ENCODE data around the gene TIMM8A. TPM values are rescaled to one million over a fixed set of nuclear protein-coding genes. Genes with fewer than 3 reads are reported as not detected.

Gene TIMM8A
- total RNA-seq, 3 donors from 2014 or later (not counting 1 experiment from before 2014, with no cell fraction given), result 6.0 to 7.4 (median 7.0) TPM

DNA sequence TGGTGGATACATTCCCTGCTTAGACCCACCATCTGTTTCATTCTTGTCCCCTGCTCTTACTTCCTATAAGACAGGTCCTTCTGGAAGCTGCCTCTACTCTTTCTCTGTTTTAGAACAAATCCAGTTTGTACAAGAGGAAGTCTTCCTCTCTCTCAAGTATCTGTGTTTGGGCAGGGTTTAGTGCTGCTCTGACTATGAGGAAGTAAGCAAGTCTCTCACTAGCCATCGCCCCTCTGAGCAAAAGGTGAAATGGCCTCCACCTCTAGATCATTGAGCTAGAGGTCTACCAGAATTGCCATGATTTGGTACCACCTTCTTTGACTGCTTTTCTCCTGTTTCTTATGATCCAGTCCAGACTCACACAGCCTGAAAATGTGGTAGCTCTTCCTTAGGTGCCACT, 29.0 kb upstream of the TIMM8A start:
- Mint-ChIP-seq H3K27me3 (ENCODE audit: low read depth in 2 of 2) (peaks cover 0 to 8% of the 10 kb centered on the region in 2 donors), H3K9me3 (no peaks in the 10 kb centered on the region), H3K4me1 (no peaks in the 10 kb centered on the region), H3K27ac (no peak overlapping the region), H3K4me3 (no peak overlapping the region), H3K36me3 (no peaks in the 10 kb centered on the region)
- WGBS (ENCODE audit: insufficient coverage), result 55% methylated on average over 1 of the region's 1 CpG
- intact Hi-C loops (cut with micrococcal nuclease), result no loop called here
- Histone ChIP-seq H3K27me3 (ENCODE audit: control insufficient read depth, insufficient read depth, low read length) (no peaks in the 10 kb centered on the region), H3K4me3 (ENCODE audit: low read length) (no peak overlapping the region), H3K4me1 (ENCODE audit: control insufficient read depth, insufficient read depth, low read length) (no peaks in the 10 kb centered on the region), H3K36me3 (ENCODE audit: control insufficient read depth, insufficient read depth, low read length) (no peaks in the 10 kb centered on the region), H3K9me3 (ENCODE audit: control insufficient read depth, insufficient read depth, low read length) (no peaks in the 10 kb centered on the region), H3K27ac (ENCODE audit: low read length) (no peak overlapping the region)
- ATAC-seq (no peak), DNase-seq (no peak)
- TF ChIP-seq, protein P1, sequence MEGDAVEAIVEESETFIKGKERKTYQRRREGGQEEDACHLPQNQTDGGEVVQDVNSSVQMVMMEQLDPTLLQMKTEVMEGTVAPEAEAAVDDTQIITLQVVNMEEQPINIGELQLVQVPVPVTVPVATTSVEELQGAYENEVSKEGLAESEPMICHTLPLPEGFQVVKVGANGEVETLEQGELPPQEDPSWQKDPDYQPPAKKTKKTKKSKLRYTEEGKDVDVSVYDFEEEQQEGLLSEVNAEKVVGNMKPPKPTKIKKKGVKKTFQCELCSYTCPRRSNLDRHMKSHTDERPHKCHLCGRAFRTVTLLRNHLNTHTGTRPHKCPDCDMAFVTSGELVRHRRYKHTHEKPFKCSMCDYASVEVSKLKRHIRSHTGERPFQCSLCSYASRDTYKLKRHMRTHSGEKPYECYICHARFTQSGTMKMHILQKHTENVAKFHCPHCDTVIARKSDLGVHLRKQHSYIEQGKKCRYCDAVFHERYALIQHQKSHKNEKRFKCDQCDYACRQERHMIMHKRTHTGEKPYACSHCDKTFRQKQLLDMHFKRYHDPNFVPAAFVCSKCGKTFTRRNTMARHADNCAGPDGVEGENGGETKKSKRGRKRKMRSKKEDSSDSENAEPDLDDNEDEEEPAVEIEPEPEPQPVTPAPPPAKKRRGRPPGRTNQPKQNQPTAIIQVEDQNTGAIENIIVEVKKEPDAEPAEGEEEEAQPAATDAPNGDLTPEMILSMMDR (IDR thresholded peaks at IDR 0.05), result no peak

DNA sequence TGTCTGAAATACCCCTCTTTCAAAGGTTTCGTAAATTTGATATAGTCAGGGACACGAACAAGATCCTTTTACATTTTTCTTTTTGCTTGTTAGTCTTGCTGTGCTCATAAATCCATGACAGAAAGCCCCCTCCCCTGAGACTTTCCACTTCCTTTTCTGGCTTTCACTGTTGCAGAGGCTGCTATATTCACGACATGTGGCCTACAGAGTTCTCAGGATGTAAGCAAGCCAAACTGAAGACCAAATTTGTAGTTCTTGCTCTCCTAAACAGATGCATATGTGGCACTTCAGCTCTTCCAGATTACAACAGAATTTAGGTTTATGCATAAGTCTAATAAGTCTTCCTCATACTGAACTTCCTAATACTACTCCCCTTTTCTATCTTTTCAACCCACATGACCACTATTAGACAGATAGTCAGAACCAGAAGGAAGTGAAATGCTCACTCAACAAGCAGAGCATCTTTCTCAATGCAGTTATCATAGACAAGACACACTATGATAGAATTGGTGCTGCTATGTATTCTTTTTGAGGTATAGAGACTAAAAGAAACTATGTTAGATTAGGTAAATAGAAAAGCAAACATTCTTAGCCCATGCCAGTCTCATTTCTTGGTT, 22.5 kb upstream of the TIMM8A start:
- intact Hi-C loops (cut with micrococcal nuclease), result no loop called here
- TF ChIP-seq, protein P1 (IDR thresholded peaks at IDR 0.05), result no peak
- Mint-ChIP-seq H3K27ac (no peak overlapping the region), H3K36me3 (no peaks in the 10 kb centered on the region), H3K27me3 (ENCODE audit: low read depth in 2 of 2) (peaks cover 3 to 17% of the 10 kb centered on the region in 2 donors), H3K4me3 (no peak overlapping the region), H3K9me3 (no peaks in the 10 kb centered on the region), H3K4me1 (no peaks in the 10 kb centered on the region)
- Histone ChIP-seq H3K4me1 (ENCODE audit: control insufficient read depth, insufficient read depth, low read length) (no peaks in the 10 kb centered on the region), H3K27me3 (ENCODE audit: control insufficient read depth, insufficient read depth, low read length) (no peaks in the 10 kb centered on the region), H3K27ac (ENCODE audit: low read length) (no peak overlapping the region), H3K4me3 (ENCODE audit: low read length) (no peak overlapping the region), H3K9me3 (ENCODE audit: control insufficient read depth, insufficient read depth, low read length) (no peaks in the 10 kb centered on the region), H3K36me3 (ENCODE audit: control insufficient read depth, insufficient read depth, low read length) (no peaks in the 10 kb centered on the region)
- ATAC-seq, result no peak
- WGBS (ENCODE audit: insufficient coverage), result 53% methylated on average over 3 of the region's 3 CpGs
- DNase-seq, result no peak

DNA sequence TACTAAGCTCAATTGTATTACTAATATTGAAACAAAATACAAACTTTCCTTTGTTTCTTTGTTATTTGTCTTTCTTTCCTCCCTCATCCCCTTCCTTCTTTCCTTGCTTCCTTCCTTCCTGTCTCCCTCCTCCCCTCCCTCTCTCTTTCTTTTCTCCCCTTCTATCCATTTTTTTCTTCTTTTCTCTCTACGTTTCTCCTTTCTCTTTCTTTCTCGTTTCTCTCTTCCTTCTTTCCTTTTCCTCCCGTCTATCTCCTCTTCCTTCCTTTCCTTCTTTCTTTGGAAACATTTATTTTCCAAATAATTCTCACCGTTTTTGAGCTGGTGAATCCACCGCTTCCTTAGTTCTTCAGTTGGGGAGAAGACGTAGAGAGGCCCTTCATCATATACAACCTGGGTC, 21.1 kb upstream of the TIMM8A start:
- H3K4me1 Mint-ChIP-seq, result no peaks in the 10 kb centered on the region
- no peaks in the 10 kb centered on the region for H3K9me3 Mint-ChIP-seq
- DNase-seq (no peak), ATAC-seq (no peak)
- H3K27me3 Mint-ChIP-seq (ENCODE audit: low read depth in 2 of 2), result peaks cover 3 to 9% of the 10 kb centered on the region in 2 donors
- H3K27ac Mint-ChIP-seq, result no peak overlapping the region
- Histone ChIP-seq H3K27me3 (ENCODE audit: control insufficient read depth, insufficient read depth, low read length) (no peaks in the 10 kb centered on the region), H3K36me3 (ENCODE audit: control insufficient read depth, insufficient read depth, low read length) (no peaks in the 10 kb centered on the region), H3K27ac (ENCODE audit: low read length) (no peak overlapping the region), H3K4me3 (ENCODE audit: low read length) (no peak overlapping the region), H3K9me3 (ENCODE audit: control insufficient read depth, insufficient read depth, low read length) (no peaks in the 10 kb centered on the region), H3K4me1 (ENCODE audit: control insufficient read depth, insufficient read depth, low read length) (no peaks in the 10 kb centered on the region)
- intact Hi-C loops (cut with micrococcal nuclease), result no loop called here
- 83% methylated on average over 5 of the region's 6 CpGs for WGBS (ENCODE audit: insufficient coverage)
- TF ChIP-seq, protein P1 (IDR thresholded peaks at IDR 0.05), result no peak
- H3K4me3 Mint-ChIP-seq, result no peak overlapping the region
- no peaks in the 10 kb centered on the region for H3K36me3 Mint-ChIP-seq

DNA sequence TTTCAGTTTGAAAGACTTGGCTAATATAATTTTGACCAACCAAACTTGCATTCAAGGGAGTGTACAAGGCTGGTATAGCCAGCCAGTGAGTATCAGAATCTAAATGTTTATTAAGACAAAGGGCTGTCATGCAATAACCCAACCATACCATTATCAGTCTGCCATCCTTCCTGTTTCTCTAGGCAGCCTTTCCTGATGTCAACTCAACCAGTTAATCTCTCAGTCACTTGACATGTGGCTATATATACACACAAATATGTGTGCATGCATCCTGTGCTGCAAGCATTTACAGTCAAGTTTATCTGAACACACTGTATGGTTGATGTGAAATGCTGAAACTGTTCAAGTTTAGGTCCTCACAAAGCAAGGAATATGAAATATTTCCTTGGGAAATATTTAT, 20.3 kb upstream of the TIMM8A start:
- H3K27me3 Mint-ChIP-seq (ENCODE audit: low read depth in 2 of 2), result peaks cover 3 to 9% of the 10 kb centered on the region in 2 donors
- no peak for ATAC-seq
- no peak overlapping the region for H3K27ac ChIP-seq (ENCODE audit: low read length)

More for the DNA sequence above, 20.3 kb upstream of the TIMM8A start:
- Histone ChIP-seq H3K4me1 (ENCODE audit: control insufficient read depth, insufficient read depth, low read length) (no peaks in the 10 kb centered on the region), H3K9me3 (ENCODE audit: control insufficient read depth, insufficient read depth, low read length) (no peaks in the 10 kb centered on the region), H3K36me3 (ENCODE audit: control insufficient read depth, insufficient read depth, low read length) (no peaks in the 10 kb centered on the region), H3K4me3 (ENCODE audit: low read length) (no peak overlapping the region), H3K27me3 (ENCODE audit: control insufficient read depth, insufficient read depth, low read length) (no peaks in the 10 kb centered on the region)
- Mint-ChIP-seq H3K27ac (no peak overlapping the region), H3K36me3 (no peaks in the 10 kb centered on the region), H3K4me1 (no peaks in the 10 kb centered on the region), H3K4me3 (no peak overlapping the region), H3K9me3 (no peaks in the 10 kb centered on the region)
- TF ChIP-seq, protein P1 (IDR thresholded peaks at IDR 0.05), result no peak
- DNase-seq, result no peak
- intact Hi-C loops (cut with micrococcal nuclease), result no loop called here

Measured in natural killer cell (primary cell).